ENCODE measurements around the gene ZNF202. TPM values are rescaled to one million over a fixed set of nuclear protein-coding genes. Genes with fewer than 3 reads are reported as not detected.

The ZNF202 gene
- total RNA-seq, 1 donor from 2014 or later: 11.3 TPM

DNA sequence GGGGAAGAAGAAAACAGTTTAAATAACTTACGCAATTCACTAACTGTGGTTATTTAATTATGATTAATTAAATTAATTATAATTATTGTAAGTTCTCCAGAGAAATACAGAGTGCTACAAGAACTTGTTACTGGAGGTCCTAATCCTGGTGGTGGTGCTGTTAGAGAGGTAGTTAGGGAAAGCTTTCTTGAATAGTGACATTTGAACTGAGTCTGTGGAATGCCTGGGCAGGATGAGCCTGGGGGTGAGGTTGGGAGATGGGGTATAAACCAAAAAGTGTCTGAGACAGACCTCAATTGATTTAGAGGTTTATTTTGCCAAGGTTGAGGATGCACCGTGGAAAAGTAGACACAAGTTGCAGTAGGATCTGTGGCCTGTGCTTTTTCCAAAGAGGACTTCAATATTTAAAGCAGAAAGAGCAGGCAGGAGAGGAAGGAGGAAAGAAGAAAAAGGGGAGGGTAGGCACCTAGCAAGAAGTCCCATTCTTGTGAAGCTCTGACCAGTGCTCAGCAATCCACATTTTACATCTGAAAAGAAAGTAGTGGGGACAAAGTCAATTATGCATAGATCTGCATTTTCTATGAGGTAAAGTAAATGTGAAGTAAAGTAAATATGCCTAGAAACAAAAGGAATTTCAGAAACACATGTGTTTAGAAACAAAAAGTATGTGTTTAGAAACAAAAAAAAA is 4.4 kb upstream of the ZNF202 start:
- no peak overlapping the region for H3K4me2 ChIP-seq (ENCODE audit: low read length)

GRCh38 chr11:123742724-123743120 is 1.3 kb upstream of the ZNF202 start:
- H3K36me3 ChIP-seq (ENCODE audit: insufficient read depth, low read length): peaks cover 10% of the 10 kb centered on the region
- DNase-seq (ENCODE audit: low read depth) (no peak), FAIRE-seq (no peak)
- TF ChIP-seq, protein P1, sequence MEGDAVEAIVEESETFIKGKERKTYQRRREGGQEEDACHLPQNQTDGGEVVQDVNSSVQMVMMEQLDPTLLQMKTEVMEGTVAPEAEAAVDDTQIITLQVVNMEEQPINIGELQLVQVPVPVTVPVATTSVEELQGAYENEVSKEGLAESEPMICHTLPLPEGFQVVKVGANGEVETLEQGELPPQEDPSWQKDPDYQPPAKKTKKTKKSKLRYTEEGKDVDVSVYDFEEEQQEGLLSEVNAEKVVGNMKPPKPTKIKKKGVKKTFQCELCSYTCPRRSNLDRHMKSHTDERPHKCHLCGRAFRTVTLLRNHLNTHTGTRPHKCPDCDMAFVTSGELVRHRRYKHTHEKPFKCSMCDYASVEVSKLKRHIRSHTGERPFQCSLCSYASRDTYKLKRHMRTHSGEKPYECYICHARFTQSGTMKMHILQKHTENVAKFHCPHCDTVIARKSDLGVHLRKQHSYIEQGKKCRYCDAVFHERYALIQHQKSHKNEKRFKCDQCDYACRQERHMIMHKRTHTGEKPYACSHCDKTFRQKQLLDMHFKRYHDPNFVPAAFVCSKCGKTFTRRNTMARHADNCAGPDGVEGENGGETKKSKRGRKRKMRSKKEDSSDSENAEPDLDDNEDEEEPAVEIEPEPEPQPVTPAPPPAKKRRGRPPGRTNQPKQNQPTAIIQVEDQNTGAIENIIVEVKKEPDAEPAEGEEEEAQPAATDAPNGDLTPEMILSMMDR (IDR thresholded peaks at IDR 0.05; ENCODE audit: insufficient read depth, low read depth, low read length): no peak
- no peak for TF ChIP-seq EZH2 (IDR thresholded peaks at IDR 0.05; ENCODE audit: insufficient read depth, low read length)
- Mint-ChIP-seq H3K4me1 (ENCODE audit: low read depth, unreplicated experiment) (peaks cover 12% of the 10 kb centered on the region), H3K9me3 (ENCODE audit: unreplicated experiment) (no peaks in the 10 kb centered on the region), H3K36me3 (ENCODE audit: low read depth, unreplicated experiment) (peaks cover 8% of the 10 kb centered on the region), H3K27me3 (ENCODE audit: low read depth, unreplicated experiment) (no peaks in the 10 kb centered on the region), H3K4me3 (ENCODE audit: unreplicated experiment) (peak overlapping the region; percentile 99), H3K27ac (ENCODE audit: unreplicated experiment) (no peak overlapping the region)
- peaks cover 23% of the 10 kb centered on the region for H4K20me1 ChIP-seq (ENCODE audit: insufficient read depth, low read length)
- H3K4me1 ChIP-seq (ENCODE audit: insufficient read depth, low read length): peaks cover 11% of the 10 kb centered on the region
- H3K79me2 ChIP-seq (ENCODE audit: insufficient read depth, low read length): peaks cover 41% of the 10 kb centered on the region
- no peaks in the 10 kb centered on the region for H3K9me3 ChIP-seq (ENCODE audit: insufficient read depth, low read depth, low read length)
- no peak overlapping the region for H3K4me3 ChIP-seq (ENCODE audit: insufficient read depth, low read depth, low read length)
- H3K27ac ChIP-seq (ENCODE audit: low read depth, low read length): no peak overlapping the region
- peak overlapping the region; percentile 99 for H3K4me2 ChIP-seq (ENCODE audit: low read length)
- H2AFZ ChIP-seq (ENCODE audit: low read depth, low read length): no peak overlapping the region
- no peak overlapping the region for H3K9ac ChIP-seq (ENCODE audit: low read length)
- no peaks in the 10 kb centered on the region for H3K27me3 ChIP-seq (ENCODE audit: insufficient read depth, low read length)

More for the DNA sequence above, 4.4 kb upstream of the ZNF202 start:
- no peak for FAIRE-seq
- no peaks in the 10 kb centered on the region for H3K36me3 ChIP-seq (ENCODE audit: insufficient read depth, low read length)
- no peak overlapping the region for H3K27ac Mint-ChIP-seq (ENCODE audit: unreplicated experiment)
- H3K79me2 ChIP-seq (ENCODE audit: insufficient read depth, low read length): peaks cover 9% of the 10 kb centered on the region
- H3K27me3 Mint-ChIP-seq (ENCODE audit: low read depth, unreplicated experiment): peaks cover 2% of the 10 kb centered on the region
- DNase-seq (ENCODE audit: low read depth): no peak
- H2AFZ ChIP-seq (ENCODE audit: low read depth, low read length): no peak overlapping the region
- no peak overlapping the region for H3K27ac ChIP-seq (ENCODE audit: low read depth, low read length)
- no peaks in the 10 kb centered on the region for H3K9me3 ChIP-seq (ENCODE audit: insufficient read depth, low read depth, low read length)
- H4K20me1 ChIP-seq (ENCODE audit: insufficient read depth, low read length): no peaks in the 10 kb centered on the region
- TF ChIP-seq, protein P1 (IDR thresholded peaks at IDR 0.05; ENCODE audit: insufficient read depth, low read depth, low read length): no peak
- TF ChIP-seq EZH2 (IDR thresholded peaks at IDR 0.05; ENCODE audit: insufficient read depth, low read length): no peak
- no peak overlapping the region for H3K4me3 ChIP-seq (ENCODE audit: insufficient read depth, low read depth, low read length)
- no peak overlapping the region for H3K4me3 Mint-ChIP-seq (ENCODE audit: unreplicated experiment)
- H3K36me3 Mint-ChIP-seq (ENCODE audit: low read depth, unreplicated experiment): no peaks in the 10 kb centered on the region
- peaks cover 2% of the 10 kb centered on the region for H3K9me3 Mint-ChIP-seq (ENCODE audit: unreplicated experiment)
- H3K4me1 ChIP-seq (ENCODE audit: insufficient read depth, low read length): no peaks in the 10 kb centered on the region
- H3K4me1 Mint-ChIP-seq (ENCODE audit: low read depth, unreplicated experiment): peaks cover 6% of the 10 kb centered on the region
- no peaks in the 10 kb centered on the region for H3K27me3 ChIP-seq (ENCODE audit: insufficient read depth, low read length)
- no peak overlapping the region for H3K9ac ChIP-seq (ENCODE audit: low read length)
